NCI-H2081 (cell line): Measurements from ENCODE around the gene NR1I3.

Experiments
- DNase-seq, 2 experiments: peaks; one replicate each; lab custom pipeline; 2025; lab: John Stamatoyannopoulos, UW

NR1I3 gene

GRCh38 chr1:161218301-161219077, 19.5 kb downstream of the NR1I3 start:
- no peak for DNase-seq

DNA sequence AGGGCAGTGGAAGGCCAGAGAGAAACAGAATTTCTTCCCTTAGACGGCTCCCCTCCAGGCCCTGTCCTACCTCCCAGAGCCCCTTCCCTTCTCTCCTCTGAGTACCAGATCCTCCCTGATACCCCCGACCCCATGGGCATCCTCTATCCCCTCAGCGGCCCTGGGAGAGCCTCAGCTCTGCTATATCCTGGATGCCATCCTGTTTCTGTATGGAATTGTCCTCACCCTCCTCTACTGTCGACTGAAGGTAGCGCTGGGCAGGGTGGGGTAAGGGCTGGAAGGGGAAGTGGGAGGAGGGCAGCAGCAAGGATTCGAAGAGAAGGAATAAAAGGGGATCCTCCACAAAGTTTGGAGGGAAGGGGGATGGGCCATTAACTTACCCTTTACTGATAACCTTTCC, 20.2 kb downstream of the NR1I3 start:
- no peak for DNase-seq

DNA sequence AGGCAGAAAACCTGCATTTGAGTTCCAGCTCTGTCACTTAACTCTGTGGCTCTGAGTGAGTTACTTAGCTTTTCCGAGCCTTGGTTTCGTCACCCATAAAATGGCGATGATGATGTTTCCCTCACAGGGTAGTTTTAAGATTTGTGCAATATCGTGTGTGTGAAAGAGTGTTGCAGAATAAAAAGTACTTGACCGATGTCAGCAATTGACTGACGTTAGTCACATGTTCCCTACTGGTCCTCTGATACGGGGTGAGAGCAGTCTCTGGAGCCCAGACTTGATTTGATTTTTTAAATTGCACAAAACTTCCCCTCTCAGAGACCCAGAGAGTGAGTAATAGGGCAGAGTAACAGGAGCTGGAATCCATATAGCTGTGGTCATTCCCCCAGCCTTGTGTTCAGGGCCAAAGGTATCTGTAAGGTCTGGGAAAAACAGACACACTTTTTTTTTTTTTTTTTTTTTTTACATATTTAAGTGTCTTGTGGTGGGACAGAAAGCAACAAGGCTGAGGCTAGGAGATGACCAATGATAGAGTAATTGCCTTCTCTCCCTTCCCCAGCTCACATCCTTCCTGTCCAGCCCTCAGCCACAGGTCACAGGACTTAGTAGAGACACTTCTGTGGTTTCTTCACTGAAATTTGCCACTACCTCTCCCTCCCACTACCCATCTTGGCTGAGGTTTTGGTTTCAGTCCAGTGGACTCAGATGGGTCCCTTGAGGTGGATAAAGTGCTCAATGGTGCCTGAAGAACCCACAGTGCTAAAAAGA, 20.9 kb downstream of the NR1I3 start:
- no peak for DNase-seq

DNA sequence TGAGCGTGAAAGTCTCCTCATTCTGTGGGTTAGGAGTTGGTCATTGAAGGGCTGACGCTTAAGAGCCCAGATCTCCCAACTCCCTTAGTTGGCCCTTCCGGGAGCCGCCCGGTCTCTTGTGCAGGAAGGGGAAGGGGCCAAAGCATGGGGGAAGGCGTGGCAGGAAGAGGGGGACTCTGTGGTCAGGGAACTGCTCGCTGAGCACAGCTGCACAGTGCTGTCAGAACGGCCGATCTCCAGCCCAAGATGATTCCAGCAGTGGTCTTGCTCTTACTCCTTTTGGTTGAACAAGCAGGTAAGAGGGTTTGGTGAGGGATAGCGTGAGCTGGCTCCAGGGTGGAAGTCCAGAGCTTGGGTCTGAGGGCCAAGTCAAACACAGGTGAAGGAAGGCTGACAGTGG, 22.9 kb downstream of the NR1I3 start, which contains the start of gene FCER1G:
Gene FCER1G (plus strand): TSS at position 220 of the 400 bp plus-strand sequence. CDS start 27 bp downstream, at position 247.
- DNase-seq = no peak

GRCh38 chr1:161214369-161214768, 23.6 kb downstream of the NR1I3 start:
- DNase-seq = no peak

GRCh38 chr1:161209790-161210409, 28.1 kb downstream of the NR1I3 start:
- DNase-seq = peak; percentile 87 to 91

DNA sequence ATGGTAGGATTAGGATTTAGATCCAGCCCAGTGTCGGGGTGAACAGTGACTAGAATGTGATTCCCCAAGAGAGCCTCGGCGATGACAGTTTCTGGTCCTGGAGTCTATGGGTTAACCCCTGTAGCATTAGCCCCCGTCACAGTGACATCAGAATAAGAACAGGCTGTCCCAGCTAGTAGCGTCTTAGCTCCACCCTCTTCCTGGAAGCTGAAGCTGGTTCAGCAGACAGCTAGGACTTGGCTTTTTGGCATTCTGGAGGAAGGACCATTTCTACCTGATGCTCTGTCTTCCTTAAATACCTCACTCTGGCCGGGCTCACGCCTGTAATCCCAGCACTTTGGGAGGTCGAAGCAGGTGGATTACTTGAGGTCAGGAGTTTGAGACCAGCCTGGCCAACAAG, 30.8 kb downstream of the NR1I3 start:
- DNase-seq = no peak

GRCh38 chr1:161206411-161207140, 31.4 kb downstream of the NR1I3 start:
- DNase-seq = no peak

DNA sequence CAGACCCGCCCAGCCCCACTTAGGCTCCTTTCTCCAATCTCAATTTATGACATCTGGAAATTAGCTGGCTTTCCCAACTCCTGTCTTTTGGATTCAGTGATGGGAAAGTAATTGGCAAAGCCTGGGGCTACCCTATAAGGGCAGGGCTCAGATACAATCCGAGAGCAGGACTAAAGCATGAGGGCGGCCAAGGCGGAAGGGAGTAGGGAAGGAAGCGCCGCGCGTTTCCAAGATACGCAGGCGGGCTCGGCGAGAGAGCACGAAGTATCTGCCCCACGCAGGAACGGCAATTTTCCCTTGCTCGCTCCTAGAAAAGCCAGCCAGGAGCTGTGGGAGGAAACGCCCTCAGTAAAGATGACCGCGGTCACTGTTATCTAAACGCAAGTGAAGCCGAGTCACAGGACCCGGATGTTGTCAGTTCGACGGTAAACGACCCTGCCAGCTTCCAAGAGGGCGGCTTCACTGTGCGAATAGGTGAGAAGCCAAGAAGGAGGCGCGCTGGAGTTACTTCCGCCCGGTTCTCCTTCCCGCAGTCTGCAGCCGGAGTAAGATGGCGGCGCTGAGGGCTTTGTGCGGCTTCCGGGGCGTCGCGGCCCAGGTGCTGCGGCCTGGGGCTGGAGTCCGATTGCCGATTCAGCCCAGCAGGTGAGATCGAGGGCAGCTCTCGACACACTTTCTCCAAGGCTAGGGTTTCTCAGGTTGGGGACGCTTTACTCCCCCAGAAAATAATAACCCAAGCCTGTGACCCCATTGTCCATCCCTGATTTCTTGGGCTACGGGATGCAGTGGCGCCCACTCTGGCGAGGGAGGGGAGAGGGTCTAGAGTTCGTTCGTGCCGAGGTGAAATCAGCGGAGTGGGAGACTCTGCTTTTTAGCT, 35.9 kb downstream of the NR1I3 start, which contains the start of gene NDUFS2:
Gene NDUFS2 (plus strand): TSS at position 532 of the 877 bp plus-strand sequence. CDS start 19 bp downstream, at position 551.
- DNase-seq = peak; percentile 100

DNA sequence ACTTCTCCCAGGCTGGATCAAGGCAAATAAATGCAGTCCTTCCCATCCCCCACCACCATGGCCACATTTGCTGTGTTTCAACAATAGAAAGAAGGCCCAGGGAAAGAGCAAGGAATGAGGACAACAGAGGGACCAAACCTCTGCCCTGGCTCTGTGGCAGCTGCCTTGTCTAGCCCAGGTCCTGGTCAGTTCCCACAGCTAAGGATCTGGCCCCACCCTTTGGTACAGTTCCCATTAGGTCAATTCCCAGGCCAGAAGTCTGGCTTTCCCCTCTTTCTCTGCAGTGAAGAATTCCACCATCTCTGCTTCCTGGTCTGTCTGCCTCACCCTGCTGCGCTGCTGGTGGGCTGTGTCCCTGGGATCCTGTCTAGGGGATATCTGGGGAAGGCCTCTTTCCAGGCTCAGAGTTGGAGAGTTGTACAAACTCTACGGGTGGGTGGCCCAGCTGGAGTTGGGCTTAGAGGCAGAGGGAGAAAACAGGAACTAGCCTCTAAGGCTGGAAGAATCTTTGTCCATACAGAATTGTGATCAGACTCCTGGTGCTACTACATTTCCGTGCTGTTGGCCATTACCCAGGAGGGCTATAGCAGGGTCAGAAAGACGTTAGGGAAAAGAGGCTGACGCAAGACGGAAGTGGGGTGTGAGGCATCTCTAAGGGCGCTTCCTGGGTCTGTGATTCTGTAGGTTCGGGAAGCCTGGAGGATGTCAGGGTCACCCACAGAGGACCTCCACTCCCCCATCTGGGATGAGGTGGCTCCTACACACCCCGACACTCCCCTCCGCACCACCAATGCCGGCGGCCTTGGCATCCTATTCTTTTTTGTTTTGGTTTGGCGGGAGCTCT, 36.8 kb downstream of the NR1I3 start:
- DNase-seq = no peak

GRCh38 chr1:161200421-161200991, 37.5 kb downstream of the NR1I3 start:
- DNase-seq = no peak

- peak; percentile 45 to 59 for DNase-seq
Measured at GRCh38 chr1:161199506-161200139, 38.4 kb downstream of the NR1I3 start.

- no peak for DNase-seq
Measured at GRCh38 chr1:161198897-161199431, 39.0 kb downstream of the NR1I3 start, which contains the start of gene ADAMTS4. ADAMTS4 (minus strand) TSS chr1:161199054; CDS start chr1:161198627, 427 bp downstream.

DNA sequence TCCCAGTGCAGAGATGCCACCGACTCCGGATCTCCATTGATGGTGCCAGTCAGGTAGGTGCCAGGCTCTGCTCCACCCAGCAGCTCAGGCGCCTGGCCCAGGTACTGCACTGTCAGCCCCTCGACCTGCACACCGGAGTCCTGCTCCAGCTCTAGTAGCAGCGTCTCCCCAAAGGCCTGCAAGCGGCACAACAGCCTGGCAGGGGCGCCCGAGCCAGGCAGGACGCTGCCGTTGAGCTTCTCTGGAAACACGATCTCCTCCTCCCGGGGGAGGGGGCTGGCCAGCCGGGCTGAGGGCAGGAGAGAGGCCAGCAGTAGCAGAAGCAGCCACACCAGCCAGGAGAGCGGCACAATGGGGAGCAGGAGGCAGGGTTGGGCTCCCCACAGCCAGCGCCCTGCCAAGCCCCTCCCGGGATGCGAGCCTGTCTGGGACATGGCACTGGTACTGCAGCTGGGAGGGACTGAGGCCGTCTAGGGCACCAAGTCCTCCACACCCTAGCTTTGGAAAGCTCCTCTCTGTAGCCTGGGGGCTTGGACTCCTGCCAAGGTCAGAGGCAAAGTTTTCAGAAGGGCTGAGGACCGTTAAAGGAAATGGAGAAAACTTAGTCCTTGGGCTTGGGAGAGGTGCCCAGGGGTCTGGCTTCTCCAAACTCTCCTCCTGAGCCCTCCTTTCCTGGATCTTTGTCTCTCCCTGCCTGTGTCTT, 39.7 kb downstream of the NR1I3 start:
- no peak for DNase-seq

DNA sequence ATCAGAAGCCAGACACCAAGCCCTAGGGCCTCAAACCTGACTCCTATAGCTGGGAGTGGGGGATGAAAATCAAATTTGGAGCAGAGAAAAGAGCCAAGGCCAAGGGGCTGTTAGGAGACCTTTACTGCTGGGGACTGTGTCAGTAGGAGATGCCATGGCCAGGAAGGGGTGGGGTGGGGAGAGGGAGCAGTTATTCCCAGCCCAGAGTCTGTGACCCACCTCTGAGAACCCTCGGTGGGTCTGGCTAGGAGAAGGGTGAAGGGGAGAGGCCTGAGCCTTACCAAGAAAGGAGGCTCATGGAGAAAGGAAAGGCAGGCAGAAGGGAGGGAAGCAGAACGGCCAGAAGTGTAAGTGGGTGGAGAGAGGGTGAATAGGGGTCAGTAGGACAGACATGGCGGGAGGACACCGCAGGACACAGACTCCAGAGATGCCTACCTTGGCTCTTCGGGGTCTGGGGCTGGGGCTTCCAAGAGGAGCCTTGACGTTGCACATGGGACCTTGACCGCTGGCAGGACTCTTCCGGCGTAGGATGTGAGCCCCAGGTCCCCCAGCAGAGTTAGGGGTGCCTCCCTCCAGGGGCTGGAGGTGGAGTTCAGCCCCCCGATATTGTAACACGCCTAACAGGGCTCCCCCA, 40.3 kb downstream of the NR1I3 start:
- DNase-seq = no peak

DNA sequence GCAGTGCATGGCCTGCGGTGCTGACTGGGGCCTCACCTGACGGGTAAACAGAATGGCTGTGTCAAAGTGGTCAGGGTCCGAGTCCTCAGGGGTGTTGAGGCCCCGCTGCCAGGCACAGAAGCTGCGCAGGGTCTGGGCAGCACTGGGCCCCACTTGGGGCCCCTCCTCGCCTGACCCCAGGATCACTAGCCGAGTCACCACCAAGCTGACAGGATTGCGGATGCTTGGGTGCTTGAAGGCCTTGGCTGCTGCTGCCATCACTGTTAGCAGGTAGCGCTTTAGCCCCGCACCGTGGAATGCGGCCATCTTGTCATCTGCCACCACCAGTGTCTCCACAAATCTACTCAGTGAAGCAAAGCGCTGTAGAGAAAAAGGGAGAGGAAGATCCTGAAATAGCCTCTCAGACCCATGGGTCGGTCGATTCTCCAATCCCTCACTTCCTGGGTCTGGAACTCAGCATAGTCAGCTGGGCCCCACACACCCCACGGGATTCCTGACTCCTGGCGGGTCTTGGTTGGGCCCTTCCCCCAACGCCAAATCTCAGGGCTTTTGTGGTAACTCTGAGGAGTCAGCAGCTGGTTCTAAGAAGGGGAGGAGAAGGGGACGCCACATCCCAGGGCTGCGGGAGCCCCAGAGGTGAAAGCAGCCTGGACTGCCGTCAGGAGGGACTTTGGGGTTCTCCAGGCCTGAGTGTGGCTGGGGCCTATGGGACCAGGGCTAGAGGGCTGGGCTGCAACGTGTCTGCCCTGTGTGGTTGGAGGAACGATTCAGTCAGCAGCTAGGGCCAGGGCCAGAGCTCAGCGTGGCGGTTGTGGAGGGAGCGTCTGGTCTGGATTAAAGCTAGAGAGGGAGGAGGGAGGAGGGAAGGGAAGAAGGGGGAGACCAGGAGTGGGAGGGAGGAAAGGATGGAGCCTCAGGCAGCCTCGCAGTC, 41.2 kb downstream of the NR1I3 start:
- DNase-seq = no peak
